HG03139 (cell line): ENCODE results near the gene HOXD11.

Experiments used
- ATAC-seq: cut with Tn5 transposase; IDR thresholded peaks from one replicate; pipeline ENCODE4 v1.9.1; 2021; ENCODE audit not compliant: unreplicated experiment

HOXD11 gene

DNA sequence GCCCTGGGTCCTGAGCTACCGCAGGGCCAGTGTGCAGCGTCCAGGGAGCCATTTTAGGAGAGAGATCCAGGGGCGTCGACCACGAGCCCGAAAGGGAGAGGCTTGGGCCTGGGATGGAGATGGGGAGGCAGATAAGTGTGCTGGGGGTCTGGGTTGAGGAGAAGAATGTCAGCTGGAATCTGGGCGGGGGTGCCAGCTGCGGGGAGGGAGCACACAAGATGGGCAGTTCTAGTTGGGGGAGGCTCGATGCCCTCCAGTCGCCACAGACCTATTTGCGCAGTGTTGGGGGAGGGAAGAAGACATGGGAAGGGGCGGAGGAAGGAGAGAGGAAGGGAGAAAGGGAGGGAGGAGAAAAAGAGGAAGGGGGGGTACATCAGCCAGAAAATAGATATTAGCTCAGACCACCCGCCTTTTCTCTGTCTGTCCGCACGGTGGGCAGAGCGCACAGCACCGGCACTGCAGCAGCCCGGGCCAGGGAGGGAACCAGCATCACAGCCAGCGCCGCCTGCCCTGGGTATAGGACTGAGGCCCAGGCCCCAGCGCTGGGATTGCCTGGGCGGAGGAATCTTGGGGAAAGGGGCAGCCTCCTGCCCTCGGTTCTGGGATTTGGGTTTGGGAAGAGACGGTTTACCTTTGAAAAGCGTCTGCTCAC is 1.9 kb upstream of the HOXD11 start:
- ATAC-seq, result no peak

DNA sequence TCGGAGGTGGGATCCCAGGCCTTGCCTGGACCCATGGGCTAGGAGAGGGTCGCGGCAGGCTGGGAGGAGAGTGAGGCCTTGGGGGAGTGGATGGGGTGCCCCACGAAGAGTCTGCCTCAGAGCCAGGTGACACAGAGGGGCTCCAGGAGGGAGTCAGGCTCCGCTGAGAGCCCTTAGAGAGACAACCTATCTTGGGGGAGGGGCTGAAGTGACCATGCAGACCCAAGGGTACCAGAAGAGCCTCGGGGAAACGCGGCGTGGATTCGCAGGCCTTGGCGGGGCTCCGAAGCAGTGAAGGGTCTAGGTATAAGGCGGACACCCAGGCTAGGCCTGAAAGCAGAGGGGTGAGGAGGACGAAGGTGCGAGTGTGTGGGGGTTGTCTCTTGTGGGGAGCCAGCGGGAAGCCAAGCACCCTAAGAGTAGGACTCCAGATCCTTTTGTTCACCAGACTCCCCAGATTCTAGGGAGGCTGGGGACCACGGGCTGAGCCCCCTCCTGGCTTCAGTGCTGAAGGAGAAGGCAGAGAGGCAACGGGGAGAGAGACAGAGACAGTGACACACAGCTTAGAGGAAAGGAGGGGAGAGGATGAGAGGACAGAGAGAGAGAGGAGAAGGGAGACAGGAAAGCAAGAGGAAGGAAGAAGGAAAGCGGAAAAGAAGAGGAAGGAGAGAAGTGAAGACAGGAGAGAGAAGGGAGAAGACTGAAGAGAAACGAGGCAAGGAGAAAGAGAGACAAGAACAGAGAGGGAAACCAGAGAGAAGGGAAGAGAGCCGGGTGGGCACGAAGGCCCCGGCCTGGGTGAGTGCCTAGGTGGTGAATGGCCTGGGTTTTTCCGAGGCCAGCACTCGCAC is 1.1 kb upstream of the HOXD11 start:
- ATAC-seq, result no peak

DNA sequence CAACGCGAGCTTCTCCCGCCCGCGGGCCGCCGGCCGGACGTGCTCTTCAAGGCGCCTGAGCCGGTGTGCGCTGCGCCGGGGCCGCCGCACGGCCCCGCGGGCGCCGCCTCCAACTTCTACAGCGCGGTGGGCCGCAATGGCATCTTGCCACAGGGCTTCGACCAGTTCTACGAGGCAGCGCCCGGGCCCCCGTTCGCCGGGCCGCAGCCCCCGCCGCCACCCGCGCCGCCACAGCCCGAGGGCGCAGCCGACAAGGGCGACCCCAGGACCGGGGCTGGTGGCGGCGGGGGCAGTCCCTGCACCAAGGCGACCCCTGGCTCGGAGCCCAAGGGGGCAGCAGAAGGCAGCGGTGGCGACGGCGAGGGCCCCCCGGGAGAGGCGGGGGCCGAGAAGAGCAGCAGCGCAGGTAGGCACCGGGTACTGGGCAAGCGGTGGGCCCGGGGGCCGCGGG is 676 bp downstream of the HOXD11 start:
- no peak for ATAC-seq

DNA sequence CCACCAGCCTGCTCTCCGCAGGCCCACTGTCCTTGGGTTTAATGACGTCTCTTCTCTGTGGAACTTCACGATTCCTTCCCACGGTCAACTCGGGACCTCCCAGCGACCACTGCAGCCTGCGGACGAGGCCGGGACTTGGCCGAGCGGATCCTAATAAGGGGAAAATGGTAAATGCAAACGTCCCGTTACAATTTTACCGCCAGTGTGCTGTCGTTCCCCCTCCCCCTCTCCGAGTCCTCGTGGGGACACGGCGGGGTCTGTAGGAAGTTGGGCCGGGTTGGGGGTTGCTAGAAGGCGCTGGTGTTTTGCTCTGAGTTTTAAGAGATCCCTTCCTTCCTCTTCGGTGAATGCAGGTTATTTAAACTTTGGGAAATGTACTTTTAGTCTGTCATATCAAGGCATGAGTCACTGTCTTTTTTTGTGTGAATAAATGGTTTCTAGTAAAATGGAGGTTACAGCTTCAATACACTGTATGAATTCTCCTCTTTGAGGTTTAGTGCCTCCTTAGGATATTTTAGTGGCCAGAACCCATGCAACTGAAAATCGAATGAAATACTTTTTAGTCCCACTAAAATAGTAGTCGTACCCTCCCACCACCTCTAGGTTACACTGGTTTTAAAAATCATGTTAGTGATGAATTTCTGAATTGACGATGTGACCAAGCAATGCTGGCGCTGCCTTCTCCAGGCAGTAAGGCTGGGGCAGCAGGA is 2.3 kb downstream of the HOXD11 start:
- no peak for ATAC-seq

DNA sequence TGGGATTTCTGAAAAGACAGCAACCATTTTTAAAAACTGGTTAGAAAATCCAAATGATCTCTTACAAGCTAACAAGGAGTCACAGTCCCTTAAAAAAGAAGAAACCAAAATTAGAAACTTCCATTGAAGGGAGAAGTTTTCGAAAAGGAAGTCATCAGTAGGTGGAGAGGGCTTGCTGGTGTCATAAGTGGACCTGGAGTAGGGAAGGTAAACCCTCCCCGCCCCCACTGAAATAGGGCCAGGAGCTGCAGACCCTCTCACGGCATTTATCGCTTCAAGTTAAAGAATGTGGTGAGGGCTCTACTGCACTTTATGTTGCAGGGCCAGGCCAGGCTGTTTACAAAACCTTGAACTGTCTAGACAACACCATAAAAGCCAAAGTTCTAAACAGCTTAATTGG is 2.9 kb downstream of the HOXD11 start:
- ATAC-seq, result no peak

DNA sequence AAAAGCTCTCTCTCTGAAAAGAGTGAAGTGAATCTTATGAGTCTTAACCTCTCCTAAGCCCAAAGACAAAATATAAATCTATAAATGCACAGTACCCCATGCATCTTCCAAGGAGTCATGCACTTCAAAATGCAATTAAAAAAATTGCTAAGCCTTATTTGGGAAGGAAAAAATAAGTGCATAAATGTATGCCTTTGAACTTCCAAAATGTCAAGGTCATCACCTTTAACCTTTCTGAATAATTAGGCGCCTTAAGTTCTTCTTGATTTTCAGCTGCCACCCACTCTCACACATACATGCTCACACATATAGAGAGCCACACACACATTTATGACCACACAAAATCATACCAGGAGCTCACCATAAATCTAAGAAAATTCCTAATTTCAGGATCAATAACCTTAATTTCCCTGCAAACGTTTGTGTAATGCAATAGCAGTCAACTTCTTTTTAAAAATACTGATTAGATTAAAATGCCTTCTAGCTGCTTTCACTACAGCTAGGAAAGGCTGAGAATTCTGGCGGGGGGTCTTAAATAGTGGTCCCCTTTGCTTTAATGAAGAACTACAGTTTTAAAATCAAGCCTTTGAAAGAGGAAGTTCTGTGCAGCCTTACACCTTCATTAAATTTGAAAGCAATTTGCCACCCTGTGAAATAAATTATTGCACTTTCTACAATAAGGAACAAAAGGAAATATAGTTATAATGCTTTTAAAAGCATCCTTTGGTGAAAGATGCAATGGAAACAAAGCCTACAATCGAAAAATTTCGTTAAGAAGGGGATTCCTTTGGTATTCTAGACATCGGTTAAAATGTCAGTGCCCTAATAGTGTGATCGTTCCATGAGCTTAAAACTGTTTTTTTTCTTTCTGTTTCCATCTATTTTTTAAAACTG is 3.6 kb downstream of the HOXD11 start:
- no peak for ATAC-seq

DNA sequence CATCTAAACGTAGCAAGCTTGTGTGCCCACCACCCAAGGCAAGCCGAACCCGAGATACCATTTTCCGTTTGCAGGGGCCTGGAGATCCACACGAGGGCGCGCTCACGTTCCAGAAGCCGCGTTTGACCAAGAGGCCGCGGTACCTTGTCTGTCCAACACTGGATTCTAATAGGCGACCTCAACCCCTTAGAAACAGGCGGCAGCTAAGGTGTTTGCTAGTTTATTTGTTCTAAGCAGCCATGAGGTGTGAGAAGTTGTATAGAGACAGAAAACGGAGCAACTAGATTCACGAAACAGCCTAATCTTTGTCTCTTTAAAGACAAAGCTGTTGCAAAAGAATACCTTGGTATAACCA is 4.2 kb downstream of the HOXD11 start:
- no peak for ATAC-seq

DNA sequence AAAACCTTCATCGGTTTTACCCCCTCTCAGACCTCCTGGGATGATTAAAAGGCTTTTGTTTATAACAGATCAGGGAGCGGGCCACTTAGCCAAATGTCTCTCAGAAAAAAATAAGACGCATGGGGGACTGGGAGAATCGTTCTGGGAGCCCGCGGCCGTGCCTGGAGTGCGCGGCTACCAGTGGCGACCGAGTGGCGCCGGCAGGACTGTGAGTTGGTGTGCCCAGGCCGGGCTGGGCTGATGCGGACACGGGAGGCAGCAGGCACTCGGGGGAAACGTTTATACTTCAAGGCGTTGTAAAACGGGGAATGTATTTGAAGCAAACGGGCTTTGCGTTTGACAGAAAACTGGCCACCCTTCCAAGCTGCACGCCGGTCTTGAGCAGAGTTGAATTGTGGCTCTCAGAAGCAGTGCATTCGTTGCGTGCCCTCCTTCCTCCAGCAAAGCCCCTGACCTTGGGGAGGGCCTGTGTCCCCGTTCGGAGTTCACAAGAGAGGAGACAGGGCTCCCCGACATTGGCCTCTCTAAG is 4.8 kb downstream of the HOXD11 start:
- ATAC-seq, result no peak

DNA sequence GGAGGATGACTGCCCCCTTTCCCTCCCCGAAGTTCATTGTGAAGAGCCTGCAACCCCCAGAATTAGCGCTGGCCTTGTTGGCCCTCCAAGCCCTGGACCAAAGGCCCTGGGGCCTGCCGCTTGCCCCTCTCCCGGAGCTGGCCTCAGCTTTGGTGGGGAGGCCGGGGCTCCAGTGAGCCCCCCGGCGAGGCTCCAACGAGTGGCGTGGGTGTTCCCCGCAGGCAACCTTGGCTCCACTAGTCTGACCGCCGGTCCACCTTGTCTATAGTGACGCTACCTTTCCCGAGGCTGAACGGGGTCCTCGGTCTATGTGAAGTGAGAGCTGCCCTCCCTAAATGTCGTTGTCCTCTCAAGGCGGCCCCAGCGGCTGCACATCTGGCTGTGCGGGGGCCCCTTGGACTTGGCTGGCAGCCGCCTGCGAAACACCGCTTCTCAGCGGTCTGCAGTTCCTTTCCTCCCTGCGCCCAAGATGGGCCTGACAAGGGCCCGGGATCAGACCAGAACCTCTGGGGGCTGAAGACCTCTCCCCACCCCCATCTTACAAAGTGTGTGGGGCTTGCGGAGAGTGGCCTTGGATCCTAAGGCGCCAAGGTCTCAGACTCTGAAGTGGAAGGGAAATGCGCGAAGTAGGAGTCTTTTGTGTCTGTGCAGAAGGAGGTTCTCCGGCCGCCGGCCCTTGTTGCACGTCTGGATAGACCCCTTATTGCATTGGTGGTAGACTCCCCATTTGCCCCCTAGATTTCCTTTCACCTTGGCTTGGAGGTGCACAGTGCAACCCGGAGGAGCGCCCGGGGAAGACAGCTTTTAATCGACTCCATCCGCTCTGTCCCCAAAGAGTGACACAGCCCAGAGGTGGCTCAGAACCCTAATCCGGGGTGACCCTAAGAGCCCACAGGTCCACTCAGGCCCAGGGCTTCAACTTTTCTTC is 5.6 kb downstream of the HOXD11 start:
- ATAC-seq, result no peak

DNA sequence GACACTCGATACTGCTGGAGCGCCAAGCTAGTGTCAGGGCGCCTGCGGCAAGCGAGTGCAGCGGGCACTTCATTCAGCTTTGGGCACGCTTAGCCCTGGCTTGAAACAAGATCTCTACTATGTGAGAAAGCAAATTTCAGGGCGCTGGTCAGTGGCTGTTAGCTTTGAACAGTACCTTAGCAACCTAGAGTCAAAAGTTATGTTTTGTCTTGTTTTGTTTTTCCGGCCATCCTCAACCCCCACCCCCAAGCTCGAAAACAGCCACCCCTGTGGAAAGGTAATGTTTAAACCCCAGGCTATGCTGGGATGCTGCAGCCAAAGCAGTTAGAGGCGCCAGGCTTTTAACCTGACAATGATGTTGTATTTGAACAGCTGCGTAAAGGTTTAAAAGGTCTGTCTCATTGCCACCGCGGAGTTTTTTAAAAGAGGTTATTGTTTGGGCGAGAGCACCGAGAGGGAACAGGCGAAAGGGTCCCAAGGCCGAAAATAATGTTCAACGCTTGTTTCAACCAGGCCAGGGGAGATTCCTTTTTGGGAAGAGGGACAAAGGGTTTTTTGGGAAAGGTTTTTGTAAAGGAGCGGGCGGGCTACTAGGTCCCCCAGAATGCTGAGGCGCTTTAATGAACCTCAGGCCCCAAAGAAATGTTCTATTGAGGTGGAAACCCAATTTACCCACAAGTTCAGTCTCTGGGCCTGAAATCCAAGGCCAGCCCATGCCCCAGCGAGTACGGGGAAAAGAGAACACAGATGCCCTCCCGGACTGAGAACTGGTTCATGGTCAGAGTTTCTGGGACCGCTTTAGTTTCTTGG is 7.2 kb downstream of the HOXD11 start:
- no peak for ATAC-seq

DNA sequence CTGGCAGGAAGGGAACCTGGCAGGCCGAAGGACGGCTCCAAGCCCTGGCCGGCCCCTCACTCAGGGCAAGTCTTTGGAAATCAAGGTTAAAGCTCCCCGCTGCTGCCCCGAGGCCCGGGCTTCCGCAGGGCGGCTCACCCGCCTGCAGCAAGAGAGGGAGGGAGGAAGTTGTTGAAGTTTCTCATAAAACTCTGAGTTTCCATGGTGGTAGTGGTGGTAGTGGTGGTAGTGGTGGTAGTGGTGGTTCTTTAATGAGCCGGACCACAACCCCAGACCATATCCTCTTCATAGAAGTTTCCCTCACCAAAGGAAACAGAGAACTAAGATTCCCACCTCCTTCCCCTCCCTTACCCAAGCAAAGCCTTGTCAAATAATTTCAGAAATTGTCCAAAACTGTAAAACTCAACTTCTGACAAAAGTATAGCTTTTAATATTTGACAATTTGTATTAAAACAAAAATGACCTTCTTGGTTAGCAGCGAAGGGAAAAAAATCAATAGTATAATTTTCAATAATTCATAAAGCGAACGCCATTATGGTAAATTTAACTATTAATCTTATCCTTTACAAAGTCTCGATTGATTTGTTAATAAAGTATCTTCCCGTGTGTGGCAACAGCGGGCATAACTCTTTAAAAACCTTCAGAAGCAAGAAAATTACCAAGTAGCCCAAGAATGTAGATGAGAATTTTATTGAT is 8.0 kb downstream of the HOXD11 start:
- ATAC-seq, result no peak

DNA sequence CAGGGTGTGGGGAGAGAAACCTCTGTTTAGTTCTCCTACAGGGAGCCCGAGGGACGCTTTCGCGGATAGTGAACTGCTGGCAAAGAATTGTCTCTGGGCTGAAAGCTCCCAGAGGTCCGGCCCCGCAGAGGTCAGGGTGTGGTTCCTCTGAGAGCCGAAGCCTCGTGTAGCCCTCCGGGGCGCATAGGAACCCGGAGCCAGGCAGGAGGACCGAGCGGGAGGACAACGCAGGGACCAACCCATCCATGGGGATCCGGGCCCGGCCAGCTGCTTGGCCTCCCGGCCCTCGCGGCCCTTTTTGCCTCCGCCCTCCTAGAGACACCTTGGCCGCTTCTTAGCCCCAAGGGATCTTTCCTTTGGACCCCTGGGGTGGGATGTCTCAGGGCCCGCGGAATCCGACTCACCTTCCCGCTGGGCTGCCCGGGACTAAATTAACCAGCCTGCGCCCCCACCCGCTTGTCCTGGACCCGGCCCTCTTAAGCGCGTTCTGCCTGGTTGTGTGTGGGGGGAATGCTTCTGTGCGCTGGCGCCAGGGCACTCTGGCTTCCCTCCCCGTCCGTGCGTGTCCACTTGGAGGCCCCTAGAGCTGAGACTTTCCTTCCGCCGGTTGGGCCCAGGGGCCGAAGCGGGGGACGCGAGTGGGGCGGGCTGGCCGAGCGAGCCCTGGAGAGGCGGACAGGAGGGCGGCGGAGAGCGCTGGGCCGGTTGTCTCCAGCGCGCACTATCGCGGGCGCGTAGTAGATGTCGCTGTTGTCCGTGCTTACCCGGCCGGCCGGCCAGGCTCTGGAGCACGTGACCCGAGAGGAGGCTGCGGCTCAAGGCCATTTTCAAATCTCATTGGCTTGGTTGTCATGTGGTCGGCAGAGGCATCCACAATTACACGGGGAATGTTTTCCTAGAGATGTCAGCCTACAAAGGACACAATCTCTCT is 9.1 kb downstream of the HOXD11 start, which contains the start of gene HOXD10:
Gene HOXD10, plus strand, starts transcription at position 896 of the 931 bp plus-strand sequence. CDS start 56 bp downstream, outside the sequence.
- ATAC-seq, result no peak

DNA sequence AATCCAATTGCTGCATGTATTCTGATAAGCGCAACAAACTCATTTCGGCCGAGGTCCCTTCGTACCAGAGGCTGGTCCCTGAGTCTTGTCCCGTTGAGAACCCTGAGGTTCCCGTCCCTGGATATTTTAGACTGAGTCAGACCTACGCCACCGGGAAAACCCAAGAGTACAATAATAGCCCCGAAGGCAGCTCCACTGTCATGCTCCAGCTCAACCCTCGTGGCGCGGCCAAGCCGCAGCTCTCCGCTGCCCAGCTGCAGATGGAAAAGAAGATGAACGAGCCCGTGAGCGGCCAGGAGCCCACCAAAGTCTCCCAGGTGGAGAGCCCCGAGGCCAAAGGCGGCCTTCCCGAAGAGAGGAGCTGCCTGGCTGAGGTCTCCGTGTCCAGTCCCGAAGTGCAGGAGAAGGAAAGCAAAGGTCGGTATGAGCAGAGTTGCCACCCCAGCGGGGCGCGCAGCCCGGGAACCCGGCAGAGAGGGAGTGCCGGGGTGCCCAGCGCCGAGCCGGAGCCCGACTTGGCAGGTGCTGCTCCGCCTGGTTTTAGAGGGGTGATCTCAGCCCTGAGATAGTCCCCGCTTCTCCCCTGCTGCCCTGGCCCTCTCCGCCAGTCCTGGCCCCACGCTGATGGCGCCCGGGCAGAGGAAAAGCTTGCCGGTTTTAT is 10.2 kb downstream of the HOXD11 start:
- no peak for ATAC-seq

DNA sequence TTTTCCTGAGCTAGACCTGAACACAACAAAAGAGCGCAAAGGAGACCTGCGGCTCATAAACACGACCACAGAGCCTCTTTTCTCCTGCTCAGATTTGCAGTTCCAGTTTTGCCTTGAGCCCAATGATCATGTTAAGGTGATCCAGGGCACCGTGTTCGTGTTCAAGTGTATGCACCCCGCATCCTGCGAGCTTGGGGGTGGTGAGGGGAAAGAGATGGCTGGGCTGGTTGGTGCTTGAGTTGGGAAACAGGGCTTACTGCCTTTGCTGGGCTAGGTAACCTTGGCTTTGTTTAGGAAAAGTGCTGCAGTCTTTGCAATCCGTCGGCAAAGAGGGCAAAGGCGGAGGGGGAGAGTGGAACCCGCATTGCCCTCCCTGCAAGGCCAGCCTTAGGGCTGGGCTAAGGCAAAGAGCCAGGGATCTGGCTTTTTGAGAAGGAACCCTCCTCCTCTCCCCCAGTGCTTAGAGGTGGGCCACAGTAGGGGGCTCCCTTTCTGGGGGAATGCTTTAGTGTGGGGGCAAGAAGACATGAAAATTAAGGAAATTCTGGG is 10.8 kb downstream of the HOXD11 start:
- no peak for ATAC-seq

DNA sequence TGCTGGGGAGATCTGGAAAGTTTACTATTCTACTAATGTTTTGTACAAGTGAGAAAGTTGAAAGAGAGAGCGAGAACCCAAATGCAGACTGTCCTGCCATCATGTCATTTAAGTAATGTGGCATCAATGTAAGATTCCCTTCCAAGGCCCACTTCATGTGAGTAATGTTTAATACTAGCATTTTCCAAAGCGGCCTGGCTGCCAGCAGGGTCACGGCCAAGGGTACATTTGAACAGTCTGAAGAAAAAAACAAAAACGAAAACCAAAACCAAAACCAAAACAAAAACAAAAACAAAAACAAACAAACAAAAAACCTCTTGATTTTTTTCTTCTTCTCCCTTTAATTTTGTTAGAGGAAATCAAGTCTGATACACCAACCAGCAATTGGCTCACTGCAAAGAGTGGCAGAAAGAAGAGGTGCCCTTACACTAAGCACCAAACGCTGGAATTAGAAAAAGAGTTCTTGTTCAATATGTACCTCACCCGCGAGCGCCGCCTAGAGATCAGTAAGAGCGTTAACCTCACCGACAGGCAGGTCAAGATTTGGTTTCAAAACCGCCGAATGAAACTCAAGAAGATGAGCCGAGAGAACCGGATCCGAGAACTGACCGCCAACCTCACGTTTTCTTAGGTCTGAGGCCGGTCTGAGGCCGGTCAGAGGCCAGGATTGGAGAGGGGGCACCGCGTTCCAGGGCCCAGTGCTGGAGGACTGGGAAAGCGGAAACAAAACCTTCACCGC is 11.7 kb downstream of the HOXD11 start:
- no peak for ATAC-seq
